Neural cell (in vitro differentiated cells): ENCODE data around the gene DENND4A. TPM values are rescaled to one million over a fixed set of nuclear protein-coding genes. Genes with fewer than 3 reads are reported as not detected.

Experiments
- H2AFZ ChIP-seq: fragments of 200-600, 300-800 bp; sonication (generic), shearing (Covaris generic); 2 replicates; pipeline ENCODE4 v1.6.0; 2014; ENCODE audit warnings: low read depth, mild to moderate bottlenecking, antibody characterized with exemption, low read length, moderate library complexity
- H3F3A ChIP-seq: fragments of 200-600 bp; shearing (Covaris generic); 2 replicates; pipeline ENCODE4 v1.6.1; 2016; ENCODE audit warnings: mild to moderate bottlenecking, moderate library complexity, mixed read lengths, antibody characterized with exemption, low read length; ENCODE audit not compliant: insufficient read depth, poor library complexity, severe bottlenecking
- H3K27ac ChIP-seq: fragments of 200-600, 300-800 bp; sonication (generic), shearing (Covaris generic); 2 replicates; pipeline ENCODE4 v1.5.1; 2014; ENCODE audit warnings: mild to moderate bottlenecking, low read length, moderate library complexity
- H3K27me3 ChIP-seq: fragments of 300-800, 200-600 bp; sonication (generic), shearing (Covaris generic); 2 replicates; pipeline ENCODE4 v1.6.0; 2014; ENCODE audit warnings: mild to moderate bottlenecking, low read depth, low read length, moderate library complexity; ENCODE audit not compliant: insufficient read depth
- H3K36me3 ChIP-seq: fragments of 300-800, 200-600 bp; sonication (generic), shearing (Covaris generic); 2 replicates; pipeline ENCODE4 v1.5.1; 2014; ENCODE audit warnings: mild to moderate bottlenecking, antibody characterized with exemption, low read length, moderate library complexity; ENCODE audit not compliant: insufficient read depth
- H3K4me2 ChIP-seq: fragments of 300-800, 200-600 bp; sonication (generic), shearing (Covaris generic); 2 replicates; pipeline ENCODE4 v1.6.0; 2014; ENCODE audit warnings: mild to moderate bottlenecking, low read length
- H3K4me3 ChIP-seq: fragments of 300-800, 200-600 bp; sonication (generic), shearing (Covaris generic); 2 replicates; pipeline ENCODE4 v1.5.1; 2014; ENCODE audit warnings: mild to moderate bottlenecking, low read length, moderate library complexity
- H3K79me2 ChIP-seq: fragments of 200-600 bp; shearing (Covaris generic); replicated peaks from 2 replicates; pipeline ENCODE4 v1.6.0; 2014; ENCODE audit warnings: mild to moderate bottlenecking, low read length, moderate library complexity; ENCODE audit not compliant: insufficient read depth
- H3K9ac ChIP-seq: fragments of 300-800, 200-600 bp; sonication (generic), shearing (Covaris generic); 2 replicates; pipeline ENCODE4 v1.6.1; 2016; ENCODE audit warnings: mild to moderate bottlenecking, low read length, mixed read lengths
- H3K9me2 ChIP-seq: fragments of 200-600 bp; shearing (Covaris generic); 2 replicates; pipeline ENCODE4 v1.6.1; 2016; ENCODE audit warnings: mild to moderate bottlenecking, low read length, mixed read lengths; ENCODE audit not compliant: insufficient read depth
- H3K9me3 ChIP-seq: fragments of 200-600, 300-800 bp; sonication (generic), shearing (Covaris generic); 2 replicates; pipeline ENCODE4 v1.6.1; 2016; ENCODE audit warnings: mild to moderate bottlenecking, mixed run types, low read length, moderate library complexity, mixed read lengths
- H4K20me1 ChIP-seq: fragments of 200-600 bp; shearing (Covaris generic); 2 replicates; pipeline ENCODE4 v1.6.1; 2016; ENCODE audit warnings: mild to moderate bottlenecking, mixed run types; ENCODE audit not compliant: insufficient read depth
- EP300 ChIP-seq: fragments of 450-650 bp; conservative IDR thresholded peaks from 2 replicates; pipeline ENCODE4 v1.6.1; 2014; ENCODE audit warnings: antibody characterized with exemption, mild to moderate bottlenecking, moderate library complexity; ENCODE audit not compliant: poor library complexity, severe bottlenecking
- EZH2 ChIP-seq: fragments of 200-600, 300-800 bp; shearing (Covaris generic), sonication (generic); IDR thresholded peaks from 2 replicates; pipeline ENCODE4 v1.6.1; 2014; ENCODE audit warnings: antibody characterized with exemption, low read length, borderline replicate concordance, mild to moderate bottlenecking; ENCODE audit not compliant: insufficient read depth, poor library complexity, severe bottlenecking
- MXI1 ChIP-seq: fragments of 450-650 bp; conservative IDR thresholded peaks from 2 replicates; pipeline ENCODE4 v1.6.1; 2014; ENCODE audit warnings: antibody characterized with exemption, mild to moderate bottlenecking; ENCODE audit not compliant: poor library complexity, severe bottlenecking
- POLR2AphosphoS5 ChIP-seq: IDR thresholded peaks from 2 replicates; pipeline ENCODE4 v1.6.1; 2012
- RAD21 ChIP-seq: fragments of 450-650 bp; conservative IDR thresholded peaks from 2 replicates; pipeline ENCODE4 v1.6.1; 2014; ENCODE audit warnings: antibody characterized with exemption, mild to moderate bottlenecking, moderate library complexity
- SMC3 ChIP-seq: fragments of 450-650 bp; conservative IDR thresholded peaks from 2 replicates; pipeline ENCODE4 v1.6.1; 2014; ENCODE audit warnings: antibody characterized with exemption, mild to moderate bottlenecking, moderate library complexity; ENCODE audit not compliant: poor library complexity
- TAF1 ChIP-seq: IDR thresholded peaks from 2 replicates; pipeline ENCODE4 v1.6.1; 2012; ENCODE audit warnings: low read depth
- polyA plus RNA-seq: library from polyadenylated mRNA; depleted of rRNA; stranded (reverse); fragments of >200 nt; gene quantifications from 2 replicates; pipeline ENCODE4 v1.2.3, GENCODE V29; 2014
- TF ChIP-seq, protein P1 (sequence below): IDR thresholded peaks from 2 replicates; pipeline ENCODE4 v1.6.1; 2012; ENCODE audit warnings: borderline replicate concordance
- TF ChIP-seq, protein P2 (sequence below): fragments of 450-650 bp; IDR thresholded peaks from 2 replicates; pipeline ENCODE4 v1.5.1; 2014; ENCODE audit warnings: antibody characterized with exemption, mild to moderate bottlenecking, moderate library complexity; ENCODE audit not compliant: poor library complexity, severe bottlenecking

Gene DENND4A
- polyA plus RNA-seq, 1 donor from 2014 or later, result 7.5 TPM

DNA sequence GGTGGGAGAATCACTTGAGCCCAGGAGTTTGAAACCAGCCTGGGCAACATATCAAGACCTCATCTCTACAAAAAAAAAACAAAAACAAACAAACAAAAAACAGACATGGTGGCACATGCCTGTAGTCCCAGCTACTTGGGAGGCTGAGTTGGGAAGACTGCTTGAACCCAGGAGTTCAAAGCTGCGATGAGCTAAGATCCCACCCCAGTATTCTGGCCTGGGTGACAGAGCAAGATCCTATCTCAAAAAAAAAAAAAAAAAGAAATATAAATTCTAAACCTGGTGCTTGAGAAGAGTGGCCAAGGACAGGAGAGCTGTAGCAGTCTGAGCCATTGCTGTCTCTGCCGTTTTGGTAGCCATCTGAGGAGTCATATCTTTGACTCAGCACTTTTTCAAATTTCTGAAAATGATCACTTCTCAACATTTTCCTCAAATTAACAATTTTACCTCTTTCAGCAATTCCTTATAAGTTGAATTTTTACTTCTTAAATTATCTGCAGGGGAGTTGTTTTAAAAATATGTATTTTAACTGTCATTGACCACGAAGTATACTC is 3.6 kb upstream of the DENND4A start:
- no peaks in the 10 kb centered on the region for H3K9me3 ChIP-seq
- no peak overlapping the region for H2AFZ ChIP-seq
- no peaks in the 10 kb centered on the region for H4K20me1 ChIP-seq
- no peaks in the 10 kb centered on the region for H3K36me3 ChIP-seq
- no peak overlapping the region for H3K9ac ChIP-seq
- H3K4me3 ChIP-seq, result no peak overlapping the region
- H3K79me2 ChIP-seq, result peaks cover under 1% of the 10 kb centered on the region
- TF ChIP-seq SMC3 (no peak), EP300 (no peak), EZH2 (no peak), TAF1 (no peak), MXI1 (no peak), RAD21 (no peak), POLR2AphosphoS5 (no peak)
- TF ChIP-seq, protein P1, sequence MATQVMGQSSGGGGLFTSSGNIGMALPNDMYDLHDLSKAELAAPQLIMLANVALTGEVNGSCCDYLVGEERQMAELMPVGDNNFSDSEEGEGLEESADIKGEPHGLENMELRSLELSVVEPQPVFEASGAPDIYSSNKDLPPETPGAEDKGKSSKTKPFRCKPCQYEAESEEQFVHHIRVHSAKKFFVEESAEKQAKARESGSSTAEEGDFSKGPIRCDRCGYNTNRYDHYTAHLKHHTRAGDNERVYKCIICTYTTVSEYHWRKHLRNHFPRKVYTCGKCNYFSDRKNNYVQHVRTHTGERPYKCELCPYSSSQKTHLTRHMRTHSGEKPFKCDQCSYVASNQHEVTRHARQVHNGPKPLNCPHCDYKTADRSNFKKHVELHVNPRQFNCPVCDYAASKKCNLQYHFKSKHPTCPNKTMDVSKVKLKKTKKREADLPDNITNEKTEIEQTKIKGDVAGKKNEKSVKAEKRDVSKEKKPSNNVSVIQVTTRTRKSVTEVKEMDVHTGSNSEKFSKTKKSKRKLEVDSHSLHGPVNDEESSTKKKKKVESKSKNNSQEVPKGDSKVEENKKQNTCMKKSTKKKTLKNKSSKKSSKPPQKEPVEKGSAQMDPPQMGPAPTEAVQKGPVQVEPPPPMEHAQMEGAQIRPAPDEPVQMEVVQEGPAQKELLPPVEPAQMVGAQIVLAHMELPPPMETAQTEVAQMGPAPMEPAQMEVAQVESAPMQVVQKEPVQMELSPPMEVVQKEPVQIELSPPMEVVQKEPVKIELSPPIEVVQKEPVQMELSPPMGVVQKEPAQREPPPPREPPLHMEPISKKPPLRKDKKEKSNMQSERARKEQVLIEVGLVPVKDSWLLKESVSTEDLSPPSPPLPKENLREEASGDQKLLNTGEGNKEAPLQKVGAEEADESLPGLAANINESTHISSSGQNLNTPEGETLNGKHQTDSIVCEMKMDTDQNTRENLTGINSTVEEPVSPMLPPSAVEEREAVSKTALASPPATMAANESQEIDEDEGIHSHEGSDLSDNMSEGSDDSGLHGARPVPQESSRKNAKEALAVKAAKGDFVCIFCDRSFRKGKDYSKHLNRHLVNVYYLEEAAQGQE, result no peak
- TF ChIP-seq, protein P2, sequence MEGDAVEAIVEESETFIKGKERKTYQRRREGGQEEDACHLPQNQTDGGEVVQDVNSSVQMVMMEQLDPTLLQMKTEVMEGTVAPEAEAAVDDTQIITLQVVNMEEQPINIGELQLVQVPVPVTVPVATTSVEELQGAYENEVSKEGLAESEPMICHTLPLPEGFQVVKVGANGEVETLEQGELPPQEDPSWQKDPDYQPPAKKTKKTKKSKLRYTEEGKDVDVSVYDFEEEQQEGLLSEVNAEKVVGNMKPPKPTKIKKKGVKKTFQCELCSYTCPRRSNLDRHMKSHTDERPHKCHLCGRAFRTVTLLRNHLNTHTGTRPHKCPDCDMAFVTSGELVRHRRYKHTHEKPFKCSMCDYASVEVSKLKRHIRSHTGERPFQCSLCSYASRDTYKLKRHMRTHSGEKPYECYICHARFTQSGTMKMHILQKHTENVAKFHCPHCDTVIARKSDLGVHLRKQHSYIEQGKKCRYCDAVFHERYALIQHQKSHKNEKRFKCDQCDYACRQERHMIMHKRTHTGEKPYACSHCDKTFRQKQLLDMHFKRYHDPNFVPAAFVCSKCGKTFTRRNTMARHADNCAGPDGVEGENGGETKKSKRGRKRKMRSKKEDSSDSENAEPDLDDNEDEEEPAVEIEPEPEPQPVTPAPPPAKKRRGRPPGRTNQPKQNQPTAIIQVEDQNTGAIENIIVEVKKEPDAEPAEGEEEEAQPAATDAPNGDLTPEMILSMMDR, result no peak
- no peaks in the 10 kb centered on the region for H3K9me2 ChIP-seq
- no peaks in the 10 kb centered on the region for H3K27me3 ChIP-seq
- no peak overlapping the region for H3K4me2 ChIP-seq
- H3F3A ChIP-seq, result no peaks in the 10 kb centered on the region
- H3K27ac ChIP-seq, result no peak overlapping the region

DNA sequence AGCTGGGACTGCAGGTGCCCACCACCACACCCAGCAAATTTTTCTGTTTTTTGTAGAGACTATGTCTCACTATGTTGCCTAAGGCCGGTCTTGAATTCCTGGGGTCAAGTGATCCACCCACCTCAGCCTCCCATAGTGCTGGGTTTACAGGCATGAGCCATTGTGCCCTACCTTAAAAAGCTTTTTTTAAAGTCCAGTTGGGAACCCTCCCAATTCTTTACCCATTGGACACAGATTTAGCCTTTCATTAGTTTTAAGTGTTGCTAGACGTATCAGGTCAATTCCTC is 1.7 kb upstream of the DENND4A start:
- Histone ChIP-seq H3K36me3 (no peaks in the 10 kb centered on the region), H3K27me3 (no peaks in the 10 kb centered on the region), H3K4me2 (no peak overlapping the region), H3K9me3 (no peaks in the 10 kb centered on the region), H3K4me3 (no peak overlapping the region), H3K79me2 (peaks cover 18% of the 10 kb centered on the region), H3F3A (no peaks in the 10 kb centered on the region), H2AFZ (no peak overlapping the region), H3K9me2 (no peaks in the 10 kb centered on the region), H3K27ac (no peak overlapping the region), H4K20me1 (no peaks in the 10 kb centered on the region), H3K9ac (no peak overlapping the region)
- no peak for TF ChIP-seq POLR2AphosphoS5
- no peak for TF ChIP-seq TAF1
- TF ChIP-seq, protein P1, result no peak
- TF ChIP-seq SMC3, result no peak
- TF ChIP-seq, protein P2, result no peak
- no peak for TF ChIP-seq EP300
- TF ChIP-seq MXI1, result no peak
- no peak for TF ChIP-seq EZH2
- TF ChIP-seq RAD21, result no peak
